Measurements from ENCODE around the gene TGIF2.

TGIF2 gene

DNA sequence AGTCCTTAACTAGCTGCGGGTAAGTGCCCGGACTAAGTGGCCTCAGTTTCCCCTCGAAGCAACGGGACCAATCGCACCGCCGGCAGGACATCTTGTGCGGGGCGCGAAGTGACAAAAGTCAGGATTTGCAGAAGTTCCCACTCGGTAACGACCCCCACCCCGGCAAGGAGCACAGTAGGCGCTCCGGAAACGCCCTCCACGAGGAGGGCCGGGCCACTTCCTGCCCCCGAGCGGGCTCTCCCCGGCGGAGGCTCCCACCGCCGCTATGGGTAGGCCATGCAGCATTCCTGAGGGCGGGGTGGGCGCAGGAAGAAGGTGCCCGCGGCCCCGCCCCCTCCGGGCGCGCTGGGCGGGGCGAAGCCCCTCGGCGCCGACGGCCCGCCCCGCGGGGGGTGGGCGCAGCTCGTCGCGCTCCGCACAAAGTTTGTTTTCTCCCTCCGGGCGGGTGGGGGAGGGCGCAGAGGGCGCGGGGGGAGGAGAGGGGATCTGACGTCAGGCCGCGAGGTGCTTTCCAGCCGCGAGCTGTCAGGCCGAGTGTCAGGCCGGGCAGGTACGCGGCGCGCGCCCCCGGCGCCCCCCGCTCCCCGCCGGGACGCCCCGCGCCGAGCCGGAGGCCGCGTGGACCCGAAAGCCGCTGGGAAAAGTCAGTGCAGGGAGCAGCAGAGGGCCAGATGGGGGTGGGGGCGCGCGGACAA lies at the start of gene TGIF2:
TGIF2 (plus strand) TSS at position 495 of the 695 bp plus-strand sequence. CDS start 5,178 bp downstream, outside the sequence.
- in situ Hi-C loops (cut with MboI; ENCODE audit: low sequenced_read_pairs, unreplicated experiment), result no loop called here
- DNase-seq (ENCODE audit: low spot score), result peak; percentile 99
- no peak for TF ChIP-seq CTCF (IDR thresholded peaks at IDR 0.05; ENCODE audit: borderline replicate concordance, control extremely low read depth, extremely low read depth, insufficient read depth, missing control alignments)

DNA sequence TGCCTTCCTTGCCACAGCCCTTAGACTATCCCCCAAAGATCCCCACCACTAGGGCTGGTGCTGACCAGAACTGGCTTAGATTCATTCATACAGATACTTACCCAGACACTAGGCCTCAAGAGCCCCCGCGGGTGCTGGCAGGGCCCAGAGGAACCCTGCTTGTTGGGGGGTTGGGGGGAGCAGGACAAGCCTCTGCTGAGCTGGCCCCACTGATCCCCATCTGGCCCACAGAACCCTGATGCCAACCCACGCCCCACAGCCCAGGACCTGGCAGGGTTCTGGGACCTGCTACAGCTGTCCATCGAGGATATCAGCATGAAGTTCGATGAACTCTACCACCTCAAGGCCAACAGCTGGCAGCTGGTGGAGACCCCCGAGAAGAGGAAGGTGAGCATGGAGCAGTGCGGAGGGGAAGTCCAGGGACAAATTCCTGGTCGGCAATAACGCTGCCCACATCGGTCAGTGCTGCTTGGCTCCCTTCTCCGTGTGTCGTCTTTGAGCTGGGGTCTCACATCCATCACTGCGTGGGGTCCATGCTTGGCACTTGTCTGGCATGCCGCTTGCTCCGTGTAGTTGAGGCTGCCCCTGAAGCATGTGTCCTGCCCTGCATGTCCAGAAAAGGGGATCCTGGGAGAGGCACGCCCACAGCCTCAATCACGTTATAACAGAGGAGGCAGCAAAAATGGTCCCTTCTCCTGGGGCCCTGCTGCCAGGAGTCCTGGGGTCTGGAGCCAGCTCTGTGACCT lies 47.6 kb upstream of the TGIF2 start:
- in situ Hi-C loops (cut with MboI; ENCODE audit: low sequenced_read_pairs, unreplicated experiment), result no loop called here
- TF ChIP-seq CTCF (IDR thresholded peaks at IDR 0.05; ENCODE audit: borderline replicate concordance, control extremely low read depth, extremely low read depth, insufficient read depth, missing control alignments), result no peak
- peak; percentile 10 for DNase-seq (ENCODE audit: low spot score)

- in situ Hi-C loops (cut with MboI; ENCODE audit: low sequenced_read_pairs, unreplicated experiment), result no loop called here
- peak; percentile 8 for DNase-seq (ENCODE audit: low spot score)
- no peak for TF ChIP-seq CTCF (IDR thresholded peaks at IDR 0.05; ENCODE audit: borderline replicate concordance, control extremely low read depth, extremely low read depth, insufficient read depth, missing control alignments)
Observed at GRCh38 chr20:36526521-36527011, 46.8 kb upstream of the TGIF2 start.

GRCh38 chr20:36527331-36528125 lies 45.9 kb upstream of the TGIF2 start:
- in situ Hi-C loops (cut with MboI; ENCODE audit: low sequenced_read_pairs, unreplicated experiment), result no loop called here
- peak; percentile 11 for DNase-seq (ENCODE audit: low spot score)
- TF ChIP-seq CTCF (IDR thresholded peaks at IDR 0.05; ENCODE audit: borderline replicate concordance, control extremely low read depth, extremely low read depth, insufficient read depth, missing control alignments), result no peak

GRCh38 chr20:36528176-36528874 lies 45.1 kb upstream of the TGIF2 start:
- peak; percentile 14 for DNase-seq (ENCODE audit: low spot score)
- in situ Hi-C loops (cut with MboI; ENCODE audit: low sequenced_read_pairs, unreplicated experiment), result no loop called here
- TF ChIP-seq CTCF (IDR thresholded peaks at IDR 0.05; ENCODE audit: borderline replicate concordance, control extremely low read depth, extremely low read depth, insufficient read depth, missing control alignments), result no peak

All from GM13976 (cell line).